ENCODE results near the gene MYO18A.

DNA sequence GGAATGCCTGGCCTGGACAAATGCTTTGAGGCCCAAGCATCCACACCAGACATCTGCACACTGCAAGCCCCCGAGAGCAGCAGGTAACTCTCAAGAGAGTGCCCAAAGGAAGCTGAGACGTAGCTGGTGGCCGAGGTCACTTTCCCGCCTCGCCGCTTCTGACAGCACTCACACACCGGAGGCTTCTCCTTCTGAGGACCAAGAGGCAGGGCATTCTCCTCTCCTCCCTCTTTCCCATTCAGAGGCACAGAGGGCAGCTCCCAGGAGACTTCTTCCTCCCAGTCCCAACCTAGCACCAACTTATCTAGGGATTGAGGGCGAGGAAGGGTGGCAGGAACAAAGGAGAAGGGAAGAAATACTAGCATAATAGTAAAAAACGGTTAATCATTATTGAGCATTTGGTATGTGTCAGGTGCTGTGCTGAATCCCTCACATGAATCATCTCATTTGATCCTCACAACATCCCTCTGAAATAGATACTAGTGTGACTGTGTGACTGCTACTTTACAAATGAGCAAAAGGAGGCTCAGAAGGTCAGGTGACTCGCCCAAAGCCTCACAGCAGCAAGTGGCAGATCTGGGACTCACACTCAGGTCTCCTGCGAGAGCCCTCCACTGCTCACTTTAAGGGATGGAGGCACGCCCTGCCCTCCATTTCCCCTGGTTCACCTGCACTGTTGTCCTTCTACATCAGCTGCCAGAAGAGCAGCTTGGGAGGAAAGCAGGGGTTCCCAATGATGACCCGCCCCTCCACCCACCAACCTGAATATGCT is 41.8 kb downstream of the MYO18A start:
- TF ChIP-seq, protein P1, sequence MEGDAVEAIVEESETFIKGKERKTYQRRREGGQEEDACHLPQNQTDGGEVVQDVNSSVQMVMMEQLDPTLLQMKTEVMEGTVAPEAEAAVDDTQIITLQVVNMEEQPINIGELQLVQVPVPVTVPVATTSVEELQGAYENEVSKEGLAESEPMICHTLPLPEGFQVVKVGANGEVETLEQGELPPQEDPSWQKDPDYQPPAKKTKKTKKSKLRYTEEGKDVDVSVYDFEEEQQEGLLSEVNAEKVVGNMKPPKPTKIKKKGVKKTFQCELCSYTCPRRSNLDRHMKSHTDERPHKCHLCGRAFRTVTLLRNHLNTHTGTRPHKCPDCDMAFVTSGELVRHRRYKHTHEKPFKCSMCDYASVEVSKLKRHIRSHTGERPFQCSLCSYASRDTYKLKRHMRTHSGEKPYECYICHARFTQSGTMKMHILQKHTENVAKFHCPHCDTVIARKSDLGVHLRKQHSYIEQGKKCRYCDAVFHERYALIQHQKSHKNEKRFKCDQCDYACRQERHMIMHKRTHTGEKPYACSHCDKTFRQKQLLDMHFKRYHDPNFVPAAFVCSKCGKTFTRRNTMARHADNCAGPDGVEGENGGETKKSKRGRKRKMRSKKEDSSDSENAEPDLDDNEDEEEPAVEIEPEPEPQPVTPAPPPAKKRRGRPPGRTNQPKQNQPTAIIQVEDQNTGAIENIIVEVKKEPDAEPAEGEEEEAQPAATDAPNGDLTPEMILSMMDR (IDR thresholded peaks at IDR 0.05): no peak
- TF ChIP-seq POLR2A (IDR thresholded peaks at IDR 0.05): no peak

All from prostate gland (tissue), 2 donors.